HUES6 (cell line): ENCODE results near the gene HK2.
"Not testable (repeated sequence)": the region's sequence is repeated elsewhere in the genome, so short reads cannot be mapped to it uniquely, and the experiment has no call there.

Source experiments
- H3K27ac ChIP-seq: 2 replicates; pipeline ENCODE4 v1.7.0; 2013; ENCODE audit warnings: low read depth, mild to moderate bottlenecking, low read length, inconsistent platforms
- H3K27me3 ChIP-seq: 2 replicates; pipeline ENCODE4 v1.6.1; 2013; ENCODE audit warnings: low read length; ENCODE audit not compliant: control insufficient read depth, insufficient read depth
- H3K36me3 ChIP-seq: 2 replicates; pipeline ENCODE4 v1.6.1; 2013; ENCODE audit warnings: low read length; ENCODE audit not compliant: control insufficient read depth, insufficient read depth
- H3K4me1 ChIP-seq: 2 replicates; pipeline ENCODE4 v1.6.1; 2013; ENCODE audit warnings: low read length; ENCODE audit not compliant: control insufficient read depth, insufficient read depth
- H3K4me3 ChIP-seq: 2 replicates; pipeline ENCODE4 v1.5.1; 2013; ENCODE audit warnings: low read depth, low read length
- H3K9ac ChIP-seq: one replicate; pipeline ENCODE4 v1.6.1; 2013; ENCODE audit warnings: mild to moderate bottlenecking, low read length
- H3K9me3 ChIP-seq: 2 replicates; pipeline ENCODE4 v1.6.1; 2013; ENCODE audit warnings: low read depth, low read length; ENCODE audit not compliant: control insufficient read depth, insufficient read depth

Gene HK2

DNA sequence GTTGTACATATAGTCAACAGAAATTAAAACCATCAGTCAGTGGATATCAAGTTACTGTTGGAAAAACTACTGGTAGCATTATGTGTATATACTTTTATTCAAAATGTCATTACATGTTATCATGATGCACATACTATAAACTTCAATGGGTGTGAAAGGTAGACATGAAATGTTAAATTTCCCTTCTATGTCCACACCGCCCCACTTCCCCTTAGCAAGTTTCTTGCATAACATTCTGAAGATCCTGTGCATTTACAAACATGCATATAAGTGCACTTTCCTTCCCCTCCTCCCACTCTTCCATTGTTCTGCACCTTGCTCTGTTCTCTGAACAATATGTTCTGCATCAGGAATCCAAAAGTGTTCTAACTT is 16.6 kb upstream of the HK2 start:
- H3K9ac ChIP-seq: no peak overlapping the region
- H3K4me1 ChIP-seq: no peaks in the 10 kb centered on the region; the same call in 1 of the 2 replicates
- H3K36me3 ChIP-seq: no peaks in the 10 kb centered on the region
- no peak overlapping the region for H3K27ac ChIP-seq
- H3K9me3 ChIP-seq: no peaks in the 10 kb centered on the region
- no peaks in the 10 kb centered on the region; the same call in 1 of the 2 replicates for H3K27me3 ChIP-seq
- no peak overlapping the region for H3K4me3 ChIP-seq

DNA sequence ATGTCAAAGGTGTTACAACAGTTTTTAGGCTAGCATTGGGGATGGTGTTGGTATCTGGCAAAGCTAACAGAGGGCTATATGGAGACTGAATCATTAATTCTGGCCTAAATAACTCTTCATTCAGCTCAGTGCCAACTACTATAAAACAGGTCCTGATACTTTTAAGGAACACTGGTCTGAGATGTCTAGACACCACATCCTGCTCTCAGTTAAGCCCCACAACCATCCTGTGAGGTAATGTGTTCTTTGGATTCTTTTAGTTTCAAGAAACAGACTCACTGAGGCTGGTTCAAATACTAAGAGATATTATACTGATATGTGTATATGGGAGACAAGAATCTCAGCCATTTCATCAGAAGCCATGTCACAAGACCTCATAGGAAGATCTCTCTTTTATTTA is 14.2 kb upstream of the HK2 start:
- H3K36me3 ChIP-seq: no peaks in the 10 kb centered on the region
- no peaks in the 10 kb centered on the region for H3K27me3 ChIP-seq
- no peak overlapping the region for H3K9ac ChIP-seq
- peaks cover 6% of the 10 kb centered on the region for H3K4me1 ChIP-seq
- no peak overlapping the region for H3K4me3 ChIP-seq
- no peak overlapping the region for H3K27ac ChIP-seq
- no peaks in the 10 kb centered on the region for H3K9me3 ChIP-seq

DNA sequence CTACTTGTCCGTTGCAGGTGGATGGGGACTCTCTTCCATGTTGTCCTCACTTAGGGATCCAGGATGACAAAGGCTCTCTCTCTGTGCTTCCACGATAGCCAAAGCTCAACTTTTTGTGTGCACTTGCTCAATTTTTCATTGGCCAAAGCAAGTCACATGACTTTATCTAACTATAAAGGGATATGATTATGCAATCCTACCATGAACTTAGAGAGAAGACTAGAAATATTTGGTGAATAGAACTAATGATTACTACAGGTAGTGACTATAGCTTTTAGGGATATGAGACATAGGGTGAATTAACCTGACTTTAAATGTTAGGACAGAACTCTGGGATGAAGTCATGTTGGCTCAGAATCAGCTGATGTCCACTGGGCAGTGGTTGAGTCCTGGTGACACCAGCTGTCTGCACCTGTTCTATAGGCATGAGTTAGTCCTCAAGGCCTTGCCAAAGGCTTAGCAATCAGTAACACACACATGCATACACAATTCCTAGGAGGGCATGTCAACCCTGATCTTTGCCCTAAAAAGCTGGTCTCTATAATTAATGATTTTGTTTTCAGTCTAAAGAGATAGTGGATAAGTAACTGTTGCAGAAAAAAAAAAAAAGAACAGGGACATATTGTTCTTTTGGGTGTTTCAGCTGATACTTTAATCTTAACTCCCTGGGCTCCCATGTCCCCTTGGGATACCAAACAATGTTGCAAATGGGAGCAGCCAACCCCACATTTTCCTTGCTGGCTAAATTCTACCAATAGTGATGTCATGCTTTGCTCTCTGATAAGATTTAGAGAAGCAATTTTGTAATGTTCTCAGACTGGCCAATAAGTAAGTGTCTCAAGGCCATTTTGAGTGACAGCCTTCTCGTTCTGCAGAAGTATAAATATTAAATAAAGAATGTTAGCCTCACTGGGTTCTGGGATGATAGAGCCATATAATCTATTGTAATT is 12.5 kb upstream of the HK2 start:
- no peak overlapping the region for H3K27ac ChIP-seq
- no peaks in the 10 kb centered on the region for H3K36me3 ChIP-seq
- H3K27me3 ChIP-seq: no peaks in the 10 kb centered on the region
- no peak overlapping the region for H3K4me3 ChIP-seq
- no peak overlapping the region for H3K9ac ChIP-seq
- H3K9me3 ChIP-seq: no peaks in the 10 kb centered on the region
- peaks cover 6% of the 10 kb centered on the region for H3K4me1 ChIP-seq

DNA sequence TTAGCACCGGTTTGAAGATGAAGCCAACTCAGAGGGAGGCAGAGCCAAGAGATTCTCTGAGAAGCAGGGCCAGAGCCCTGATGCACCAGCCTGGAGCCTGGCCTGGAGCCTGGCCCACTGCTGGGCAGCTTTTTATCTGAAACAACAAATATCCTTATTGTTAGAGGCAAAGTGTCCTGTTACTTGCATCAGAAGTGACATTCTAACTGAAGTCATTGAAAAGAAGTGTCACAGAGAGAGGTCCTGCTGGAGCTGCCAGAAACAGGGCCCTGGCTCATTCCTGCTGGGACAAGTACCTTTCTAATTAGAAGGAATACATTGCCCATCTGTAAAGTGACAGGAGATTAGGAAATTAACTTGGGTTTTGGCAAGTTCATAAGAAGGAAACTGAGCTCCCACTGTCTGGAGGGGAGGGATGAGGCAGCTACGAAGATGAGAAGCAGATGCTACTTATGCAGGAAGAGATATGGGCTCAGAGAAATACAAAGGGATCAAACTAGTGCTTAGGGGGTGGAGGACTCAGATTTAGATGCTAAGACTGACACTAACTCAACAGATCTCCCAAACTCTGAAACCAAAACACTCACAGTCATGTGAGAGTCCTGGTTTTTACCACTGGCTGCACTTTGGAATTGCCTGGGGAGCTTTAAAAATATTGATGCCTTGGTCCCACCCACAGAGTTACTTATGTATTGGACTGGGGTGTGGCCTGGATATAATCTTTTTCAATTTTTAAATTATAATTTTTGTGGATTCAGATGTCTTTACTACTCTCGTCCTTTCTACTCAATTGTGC is 11.0 kb upstream of the HK2 start:
- no peak overlapping the region for H3K9ac ChIP-seq
- H3K4me3 ChIP-seq: no peak overlapping the region
- H3K27me3 ChIP-seq: no peaks in the 10 kb centered on the region
- H3K27ac ChIP-seq: no peak overlapping the region
- H3K36me3 ChIP-seq: no peaks in the 10 kb centered on the region
- H3K9me3 ChIP-seq: no peaks in the 10 kb centered on the region
- peaks cover 6% of the 10 kb centered on the region for H3K4me1 ChIP-seq

DNA sequence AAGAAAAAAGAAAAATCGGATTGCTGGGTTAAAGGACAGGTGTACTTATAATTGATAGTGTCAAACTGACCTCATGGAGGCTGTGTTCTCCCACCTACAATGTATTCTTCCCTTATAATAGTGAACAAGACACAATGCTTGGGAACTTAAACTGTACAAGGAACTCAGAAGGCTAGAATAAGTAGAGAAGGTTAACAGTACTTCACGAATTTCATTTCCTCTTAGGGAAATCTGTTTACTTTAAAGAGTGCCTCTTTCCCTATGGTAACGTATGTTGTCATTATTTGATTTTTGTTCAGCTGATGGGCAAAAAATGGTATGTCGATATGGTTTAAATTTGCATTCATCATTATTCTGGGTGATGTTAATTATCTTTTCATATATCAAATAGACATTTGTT is 9.2 kb upstream of the HK2 start:
- Histone ChIP-seq H3K9me3 (no peaks in the 10 kb centered on the region), H3K4me1 (peaks cover 6% of the 10 kb centered on the region), H3K4me3 (no peak overlapping the region), H3K9ac (no peak overlapping the region), H3K27ac (no peak overlapping the region), H3K27me3 (no peaks in the 10 kb centered on the region), H3K36me3 (no peaks in the 10 kb centered on the region)

DNA sequence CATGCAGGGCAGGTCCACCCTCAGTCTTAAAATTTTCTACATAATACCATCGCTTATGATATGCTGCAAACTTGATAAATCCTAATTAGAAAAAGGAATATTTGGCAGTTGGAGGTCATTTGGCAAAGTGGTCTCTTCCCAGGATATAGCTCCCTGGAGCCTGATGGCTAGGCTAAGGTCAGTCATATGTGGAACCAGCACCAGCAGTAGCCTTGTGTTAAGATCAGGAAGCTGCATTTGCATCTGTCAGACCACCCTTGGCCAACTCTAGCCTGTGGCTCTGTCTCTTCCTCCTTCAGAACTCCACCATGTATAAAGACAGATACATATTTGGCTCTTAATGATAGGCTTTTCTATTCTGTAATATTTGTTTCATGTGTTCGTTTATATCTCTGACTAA is 5.4 kb upstream of the HK2 start:
- H3K36me3 ChIP-seq: no peaks in the 10 kb centered on the region
- peaks cover 11% of the 10 kb centered on the region; the same call in 1 of the 2 replicates for H3K4me1 ChIP-seq
- no peak overlapping the region for H3K27ac ChIP-seq
- H3K4me3 ChIP-seq: no peak overlapping the region
- H3K9me3 ChIP-seq: no peaks in the 10 kb centered on the region
- no peak overlapping the region for H3K9ac ChIP-seq
- H3K27me3 ChIP-seq: no peaks in the 10 kb centered on the region

DNA sequence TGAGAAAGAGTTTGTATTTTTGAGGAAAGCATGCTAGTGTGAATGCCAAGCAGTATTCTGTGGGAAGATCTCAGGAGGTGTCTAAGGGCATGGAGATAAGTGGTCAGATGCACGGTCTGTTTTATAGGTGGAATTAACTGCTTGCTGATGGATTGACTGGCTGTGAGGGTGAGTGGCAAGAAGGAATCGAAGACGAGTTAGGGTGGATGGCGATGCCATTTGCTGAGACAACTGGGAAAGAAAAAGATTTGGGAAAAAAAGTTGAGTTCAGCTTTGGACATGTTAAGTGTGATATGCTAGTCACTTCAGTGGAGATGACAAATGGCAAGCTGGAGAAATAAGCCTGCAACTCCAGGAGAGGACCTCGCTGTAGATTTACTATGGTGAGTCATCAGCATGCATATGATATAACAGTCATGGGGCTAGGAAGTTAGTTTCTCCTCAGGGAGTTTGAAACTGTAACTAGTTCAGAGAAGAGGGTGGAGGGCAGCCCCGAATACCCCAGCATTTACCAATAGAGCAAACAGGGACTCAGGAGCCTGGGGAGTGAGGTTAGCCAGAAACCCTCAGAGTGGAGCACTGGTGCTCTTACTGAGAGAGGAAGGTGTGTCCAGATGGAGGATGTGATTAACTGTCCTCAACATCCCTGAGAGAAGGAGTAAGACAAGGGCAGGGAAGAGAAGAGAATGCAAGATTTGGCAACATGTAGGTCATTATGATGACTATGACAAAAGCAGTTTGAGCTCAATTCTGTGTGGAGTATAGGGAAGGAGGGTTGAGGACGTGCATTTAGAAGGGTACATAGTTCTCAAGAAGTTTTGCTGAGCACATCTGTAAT is 2.0 kb upstream of the HK2 start:
- H3K9ac ChIP-seq: no peak overlapping the region
- no peaks in the 10 kb centered on the region for H3K9me3 ChIP-seq
- H3K36me3 ChIP-seq: no peaks in the 10 kb centered on the region
- peaks cover 20% of the 10 kb centered on the region for H3K4me1 ChIP-seq
- H3K27me3 ChIP-seq: no peaks in the 10 kb centered on the region
- H3K27ac ChIP-seq: no peak overlapping the region
- H3K4me3 ChIP-seq: no peak overlapping the region

DNA sequence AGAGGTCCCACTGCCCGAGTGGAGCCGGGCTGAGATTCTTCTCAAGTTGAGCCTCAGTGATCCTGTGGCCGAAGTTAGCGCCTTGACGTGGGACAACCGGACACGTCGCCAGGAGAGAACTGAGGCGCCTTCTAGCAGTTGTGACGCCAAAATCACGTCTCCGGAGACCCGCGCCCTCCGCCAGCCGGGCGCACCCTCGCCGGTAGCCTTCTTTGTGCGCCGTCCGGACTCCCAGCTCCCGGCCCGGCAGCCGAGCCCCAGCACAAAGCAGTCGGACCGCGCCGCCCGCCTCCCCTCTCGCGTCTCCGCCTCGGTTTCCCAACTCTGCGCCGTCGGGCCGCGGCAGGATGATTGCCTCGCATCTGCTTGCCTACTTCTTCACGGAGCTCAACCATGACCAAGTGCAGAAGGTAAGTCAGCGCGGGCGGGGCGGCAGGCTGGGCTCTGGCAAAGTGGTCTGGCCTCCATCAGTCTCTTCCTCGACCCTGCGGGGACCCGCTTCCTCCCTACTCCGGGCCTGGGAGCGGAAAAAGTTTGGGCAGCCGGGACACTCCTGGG is 386 bp downstream of the HK2 start:
- Histone ChIP-seq H3K27ac (peak overlapping the region; percentile 97), H3K4me1 (peaks cover 39% of the 10 kb centered on the region), H3K4me3 (peak overlapping the region; percentile 85), H3K9ac (peak overlapping the region; percentile 96)
- not testable (repeated sequence) for H3K9me3 ChIP-seq, H3K36me3 ChIP-seq, H3K27me3 ChIP-seq

DNA sequence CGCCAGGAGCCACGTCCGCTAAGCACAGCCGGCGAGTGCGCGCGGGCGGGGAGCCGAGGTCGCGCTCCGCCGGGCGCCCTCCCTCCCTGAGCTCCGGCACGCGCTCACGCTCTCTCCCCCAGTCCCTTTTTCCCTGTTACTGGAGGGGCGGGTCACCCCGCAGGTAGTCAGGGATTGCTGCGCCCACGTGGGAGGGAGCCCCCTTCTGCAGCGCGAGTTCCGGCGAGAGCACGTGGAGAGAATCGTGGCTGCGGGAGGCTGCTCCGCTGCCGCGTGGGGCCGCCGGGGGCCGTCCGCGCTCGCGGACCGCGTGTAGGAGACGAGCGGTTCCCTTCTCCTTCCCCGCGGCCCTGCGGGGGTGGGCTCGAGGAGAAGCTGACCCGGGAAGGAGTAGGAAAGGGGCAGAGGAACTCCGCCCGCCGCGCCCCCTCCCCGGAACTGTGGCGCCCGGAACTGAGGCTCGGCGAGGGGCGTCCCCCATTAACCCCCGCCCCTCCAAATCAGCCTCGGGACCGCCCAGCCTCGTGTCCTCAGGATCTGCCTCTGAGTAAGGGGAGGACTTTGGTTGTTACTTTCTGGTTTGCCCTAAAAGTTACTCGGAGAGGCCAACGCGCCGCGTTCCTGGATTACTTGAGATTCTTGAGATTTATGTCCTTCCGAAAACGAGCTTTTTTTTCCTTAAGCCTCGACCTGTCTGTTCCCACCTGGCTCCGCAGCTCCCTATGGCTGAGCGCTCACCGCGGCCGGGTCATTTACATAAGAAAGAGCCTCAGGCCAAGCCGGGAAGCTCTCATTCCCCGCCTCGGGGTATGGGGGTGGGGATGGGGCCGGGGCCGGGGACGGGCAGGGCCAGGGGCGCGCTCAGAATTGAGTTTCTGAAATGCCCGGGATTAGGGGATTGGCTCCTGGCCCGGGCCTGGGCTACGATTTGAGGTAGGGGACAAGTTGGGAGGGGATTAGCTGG is 1.1 kb downstream of the HK2 start:
- Histone ChIP-seq H3K27ac (peak overlapping the region; percentile 97), H3K4me1 (peaks cover 39% of the 10 kb centered on the region), H3K27me3 (no peaks in the 10 kb centered on the region), H3K9me3 (no peaks in the 10 kb centered on the region), H3K4me3 (peak overlapping the region; percentile 85), H3K9ac (peak overlapping the region; percentile 96), H3K36me3 (no peaks in the 10 kb centered on the region)
